AG04449 (cell line): ENCODE results near the gene SLCO2A1.

Experiments used
- CTCF ChIA-PET: fragments of 350-600 bp; formaldehyde crosslinking; extraction: SDS; loops from one replicate; lab custom pipeline; 2021; ENCODE audit warnings: antibody characterized with exemption; lab: Yijun Ruan, JAX
- POLR2A ChIA-PET: fragments of 400-600, 350-600 bp; formaldehyde crosslinking; extraction: SDS; loops from one replicate; lab custom pipeline; 2020; ENCODE audit warnings: antibody characterized with exemption, inconsistent platforms; lab: Yijun Ruan, JAX
- DNase-seq: peaks from one replicate; pipeline ENCODE4 v3.0.0-alpha.2; 2010; ENCODE audit warnings: low read depth, low spot score
- H3K4me3 ChIP-seq: 2 replicates; pipeline ENCODE4 v1.5.1; 2011; ENCODE audit warnings: low read depth, mild to moderate bottlenecking, control low read depth, low read length
- CTCF ChIP-seq: IDR thresholded peaks from one replicate; pipeline ENCODE4 v1.5.1; 2011; ENCODE audit warnings: mild to moderate bottlenecking, moderate library complexity, low read length, control low read depth, inconsistent platforms; ENCODE audit not compliant: insufficient read depth; ENCODE audit errors: missing control alignments

Gene SLCO2A1

GRCh38 chr3:133966954-133967353 is 62.8 kb downstream of the SLCO2A1 start:
- H3K4me3 ChIP-seq, result no peak overlapping the region
- POLR2A ChIA-PET, result no interaction called here
- CTCF ChIA-PET, result no interaction called here
- TF ChIP-seq CTCF, result no peak
- no peak for DNase-seq

GRCh38 chr3:133965906-133966305 is 63.8 kb downstream of the SLCO2A1 start:
- no peak for DNase-seq
- ChIA-PET CTCF (interaction anchor here (1.5 kb wide), 2 partner anchors 9 to 13 kb away, joined by 3 to 4 read pairs; no protein-coding TSS in a partner anchor), POLR2A (no interaction called here)
- no peak for TF ChIP-seq CTCF
- H3K4me3 ChIP-seq, result no peak overlapping the region

GRCh38 chr3:133965013-133965570 is 64.6 kb downstream of the SLCO2A1 start:
- TF ChIP-seq CTCF, result no peak
- no peak overlapping the region for H3K4me3 ChIP-seq
- POLR2A ChIA-PET, result no interaction called here
- no peak for DNase-seq
- CTCF ChIA-PET, result interaction anchor here (0.7 to 2.0 kb wide), 4 partner anchors 9 to 247 kb away, joined by 3 to 5 read pairs (median 4); no protein-coding TSS in a partner anchor

GRCh38 chr3:133964547-133964946 is 65.2 kb downstream of the SLCO2A1 start:
- CTCF ChIA-PET, result interaction anchor here (1.5 to 2.0 kb wide), 3 partner anchors 8 to 248 kb away, joined by 3 to 5 read pairs (median 4); no protein-coding TSS in a partner anchor
- POLR2A ChIA-PET, result no interaction called here
- TF ChIP-seq CTCF, result no peak
- no peak for DNase-seq
- H3K4me3 ChIP-seq, result no peak overlapping the region

- POLR2A ChIA-PET, result no interaction called here
- H3K4me3 ChIP-seq, result no peak overlapping the region
- CTCF ChIA-PET, result interaction anchor here (0.8 to 2.0 kb wide), 3 partner anchors 33 to 249 kb away, joined by 3 to 5 read pairs (median 3); no protein-coding TSS in a partner anchor
- no peak for DNase-seq
- TF ChIP-seq CTCF, result no peak
Observed at GRCh38 chr3:133963657-133964396, 65.9 kb downstream of the SLCO2A1 start.

GRCh38 chr3:133962849-133963248 is 66.9 kb downstream of the SLCO2A1 start:
- ChIA-PET POLR2A (no interaction called here), CTCF (interaction anchor here (0.8 to 1.7 kb wide), 3 partner anchors 18 to 64 kb away, joined by 3 to 5 read pairs (median 3); no protein-coding TSS in a partner anchor)
- TF ChIP-seq CTCF, result no peak
- H3K4me3 ChIP-seq, result no peak overlapping the region
- no peak for DNase-seq
